ENCODE data around the gene TIPARP.
"Not testable (repeated sequence)": the region's sequence is repeated elsewhere in the genome, so short reads cannot be mapped to it uniquely, and the experiment has no call there.

TIPARP gene

DNA sequence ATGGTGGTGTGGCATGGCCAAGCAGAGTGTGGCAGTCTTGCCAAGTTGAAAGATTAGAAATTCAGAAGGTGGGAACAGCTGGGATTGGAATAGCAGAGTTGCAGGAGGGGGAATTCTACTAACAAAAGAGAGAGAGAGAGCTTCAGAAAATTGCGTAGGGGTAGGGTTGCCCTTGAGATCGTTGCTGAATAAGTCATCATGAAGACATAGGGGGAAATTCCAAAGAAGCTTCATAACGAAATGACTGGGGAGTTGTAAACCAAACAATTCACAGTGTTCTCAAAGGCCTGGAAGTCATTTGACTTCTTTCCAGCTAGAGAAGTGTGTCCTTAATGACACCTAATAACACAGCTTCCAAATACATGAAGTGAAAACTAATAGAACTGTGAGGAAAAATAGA, 26.3 kb upstream of the TIPARP start:
- H3K4me3 ChIP-seq (ENCODE audit: low read depth, low read length): no peak overlapping the region
- TF ChIP-seq, protein P1, sequence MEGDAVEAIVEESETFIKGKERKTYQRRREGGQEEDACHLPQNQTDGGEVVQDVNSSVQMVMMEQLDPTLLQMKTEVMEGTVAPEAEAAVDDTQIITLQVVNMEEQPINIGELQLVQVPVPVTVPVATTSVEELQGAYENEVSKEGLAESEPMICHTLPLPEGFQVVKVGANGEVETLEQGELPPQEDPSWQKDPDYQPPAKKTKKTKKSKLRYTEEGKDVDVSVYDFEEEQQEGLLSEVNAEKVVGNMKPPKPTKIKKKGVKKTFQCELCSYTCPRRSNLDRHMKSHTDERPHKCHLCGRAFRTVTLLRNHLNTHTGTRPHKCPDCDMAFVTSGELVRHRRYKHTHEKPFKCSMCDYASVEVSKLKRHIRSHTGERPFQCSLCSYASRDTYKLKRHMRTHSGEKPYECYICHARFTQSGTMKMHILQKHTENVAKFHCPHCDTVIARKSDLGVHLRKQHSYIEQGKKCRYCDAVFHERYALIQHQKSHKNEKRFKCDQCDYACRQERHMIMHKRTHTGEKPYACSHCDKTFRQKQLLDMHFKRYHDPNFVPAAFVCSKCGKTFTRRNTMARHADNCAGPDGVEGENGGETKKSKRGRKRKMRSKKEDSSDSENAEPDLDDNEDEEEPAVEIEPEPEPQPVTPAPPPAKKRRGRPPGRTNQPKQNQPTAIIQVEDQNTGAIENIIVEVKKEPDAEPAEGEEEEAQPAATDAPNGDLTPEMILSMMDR (IDR thresholded peaks at IDR 0.05; ENCODE audit: borderline replicate concordance, insufficient read depth, low read depth, low read length): no peak

DNA sequence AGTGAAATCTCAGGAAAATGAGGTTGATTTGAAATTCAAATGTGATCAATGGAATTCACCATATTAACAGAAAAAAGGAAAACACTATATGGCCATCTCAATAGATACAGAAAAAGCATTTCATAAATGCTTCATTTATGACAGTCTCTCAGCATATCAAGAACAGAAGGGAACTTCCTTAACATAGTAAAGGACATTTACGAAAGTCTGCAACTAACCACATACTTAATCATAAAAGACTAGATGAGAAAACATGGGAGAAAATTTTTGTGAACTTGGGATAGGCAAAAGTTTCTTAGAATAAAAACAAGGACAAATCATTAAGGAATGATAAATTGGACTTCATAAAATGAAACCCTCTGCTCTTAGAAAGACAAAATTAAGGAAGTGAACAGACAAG, 24.7 kb upstream of the TIPARP start:
- H3K4me3 ChIP-seq (ENCODE audit: low read depth, low read length): no peak overlapping the region
- TF ChIP-seq, protein P1 (IDR thresholded peaks at IDR 0.05; ENCODE audit: borderline replicate concordance, insufficient read depth, low read depth, low read length): no peak

DNA sequence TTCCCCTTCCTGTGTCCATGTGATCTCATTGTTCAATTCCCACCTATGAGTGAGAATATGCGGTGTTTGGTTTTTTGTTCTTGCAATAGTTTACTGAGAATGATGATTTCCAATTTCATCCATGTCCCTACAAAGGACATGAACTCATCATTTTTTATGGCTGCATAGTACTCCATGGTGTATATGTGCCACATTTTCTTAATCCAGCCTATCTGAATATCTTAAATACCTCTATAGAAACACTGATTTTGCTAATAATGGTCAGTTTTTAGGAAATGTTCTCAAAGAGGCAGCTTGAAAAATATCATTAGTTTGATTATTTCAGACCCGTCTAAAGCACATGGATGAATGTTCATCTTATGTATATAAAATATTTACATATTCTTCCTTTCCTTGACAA, 21.7 kb upstream of the TIPARP start:
- H3K4me3 ChIP-seq (ENCODE audit: low read depth, low read length): not testable (repeated sequence)

DNA sequence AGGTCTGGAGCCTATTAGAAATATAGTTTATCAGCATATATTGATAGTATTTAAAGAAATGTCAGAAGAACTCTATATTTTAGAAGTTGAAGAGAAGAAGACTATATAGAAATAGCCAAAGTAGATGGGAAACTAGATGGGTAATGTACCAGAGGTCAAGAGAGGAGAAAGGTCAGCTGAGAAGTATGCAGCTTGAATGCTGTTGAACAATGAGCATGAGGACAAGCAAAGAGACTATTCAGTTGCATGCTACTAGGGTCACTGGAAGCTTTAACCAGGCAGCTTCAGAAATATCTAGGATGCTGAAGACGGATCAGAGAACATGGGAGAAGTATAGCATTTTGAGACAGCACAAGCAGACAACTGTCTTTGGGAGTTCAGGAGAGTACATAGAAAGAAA, 19.6 kb upstream of the TIPARP start:
- TF ChIP-seq, protein P1 (IDR thresholded peaks at IDR 0.05; ENCODE audit: borderline replicate concordance, insufficient read depth, low read depth, low read length): no peak
- H3K4me3 ChIP-seq (ENCODE audit: low read depth, low read length): no peak overlapping the region

DNA sequence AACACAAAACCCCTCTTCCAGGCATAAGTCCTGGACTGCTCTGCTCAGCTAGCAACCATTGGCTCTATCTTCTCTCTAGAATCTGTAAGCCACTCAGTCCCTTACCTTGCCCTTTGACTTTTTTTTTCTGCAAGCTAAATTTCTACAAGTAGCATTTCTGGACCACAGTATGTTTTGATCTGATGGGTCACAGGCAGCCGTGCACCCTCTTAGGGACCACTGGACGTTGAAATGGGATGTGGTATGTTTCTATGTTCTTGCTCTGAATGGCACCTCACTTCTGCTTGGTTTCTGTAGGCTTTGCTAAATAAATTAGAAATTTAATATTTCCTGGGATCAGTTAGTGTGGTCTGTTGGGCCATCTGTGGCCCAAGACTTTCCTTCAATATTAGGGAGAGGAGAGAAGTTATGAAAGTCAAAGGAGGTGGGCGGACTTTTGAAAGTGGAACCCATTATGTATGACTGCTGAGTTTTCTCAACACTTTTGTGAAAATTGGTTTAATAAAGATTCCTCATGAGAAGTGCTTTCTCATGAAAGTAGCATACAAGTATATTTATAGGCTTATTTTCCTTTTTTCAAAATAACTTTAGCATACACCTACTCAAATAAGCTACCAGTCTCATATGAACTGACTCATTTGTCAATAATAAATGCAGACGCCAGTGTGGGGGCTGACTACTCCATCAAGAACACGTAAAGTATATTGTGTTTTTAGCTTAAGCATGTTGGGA, 18.4 kb upstream of the TIPARP start:
- no peak overlapping the region for H3K4me3 ChIP-seq (ENCODE audit: low read depth, low read length)
- TF ChIP-seq, protein P1 (IDR thresholded peaks at IDR 0.05; ENCODE audit: borderline replicate concordance, insufficient read depth, low read depth, low read length): no peak

DNA sequence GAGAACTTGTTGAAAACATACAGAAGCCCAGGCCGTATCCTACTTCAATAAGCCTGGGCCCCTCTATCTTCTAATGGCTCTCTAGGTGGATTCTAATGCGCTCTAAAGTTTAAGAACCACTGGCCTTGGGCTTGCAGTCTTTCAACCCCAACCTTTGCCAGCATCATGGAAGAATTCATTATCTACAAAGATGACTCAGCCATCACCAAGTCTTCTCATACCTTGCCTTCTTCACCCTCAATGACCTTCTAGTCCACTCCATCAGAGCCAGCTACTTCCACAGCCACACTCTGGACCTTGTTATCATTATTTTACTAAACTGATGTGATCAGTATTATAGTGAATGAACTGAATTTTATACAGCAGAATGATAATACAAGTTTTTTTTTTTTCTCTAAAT, 16.9 kb upstream of the TIPARP start:
- TF ChIP-seq, protein P1 (IDR thresholded peaks at IDR 0.05; ENCODE audit: borderline replicate concordance, insufficient read depth, low read depth, low read length): no peak
- H3K4me3 ChIP-seq (ENCODE audit: low read depth, low read length): no peak overlapping the region

DNA sequence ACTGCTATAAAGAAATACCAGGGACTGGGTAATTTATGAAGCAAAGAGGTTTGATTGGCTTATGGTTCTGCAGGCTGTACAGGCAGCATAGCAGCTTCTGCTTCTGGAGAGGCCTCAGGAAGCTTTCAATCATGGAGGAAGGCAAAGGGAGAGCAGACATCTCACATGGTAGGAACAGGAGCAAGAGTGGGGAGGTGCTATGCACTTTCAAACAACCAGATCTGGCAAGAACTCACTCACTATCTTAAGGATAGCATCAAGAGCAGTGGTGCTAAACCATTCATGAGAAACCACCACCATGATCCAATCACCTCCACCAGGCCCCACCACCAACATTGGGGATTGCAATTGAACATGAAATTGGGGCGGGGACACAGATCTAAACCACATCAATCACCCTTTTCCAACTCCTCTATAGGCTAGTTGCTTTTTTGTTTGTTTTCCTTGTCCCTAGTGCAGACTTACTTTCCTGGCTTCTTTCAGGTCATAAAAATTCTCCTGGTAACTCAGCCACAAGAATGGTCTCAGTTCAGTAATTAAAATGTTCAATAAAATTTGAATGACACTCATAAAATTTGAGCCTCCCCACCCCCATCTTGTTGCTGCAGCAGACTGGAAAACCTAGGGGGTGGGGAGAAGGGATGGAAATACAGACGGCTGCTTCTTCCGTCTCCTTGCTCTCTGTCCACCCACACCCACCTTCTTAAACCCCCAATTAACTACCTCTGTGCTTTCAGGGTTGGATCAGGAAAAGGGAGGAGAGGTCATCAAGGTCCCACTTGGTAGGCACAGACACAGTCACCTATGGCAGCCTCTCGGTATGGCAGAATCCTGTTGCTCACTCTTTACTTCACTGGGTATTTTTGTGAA, 16.3 kb upstream of the TIPARP start:
- TF ChIP-seq, protein P1 (IDR thresholded peaks at IDR 0.05; ENCODE audit: borderline replicate concordance, insufficient read depth, low read depth, low read length): no peak
- H3K4me3 ChIP-seq (ENCODE audit: low read depth, low read length): no peak overlapping the region

All from GM12875 (cell line).